ENCODE measurements around the gene MINDY4.

MINDY4 gene

DNA sequence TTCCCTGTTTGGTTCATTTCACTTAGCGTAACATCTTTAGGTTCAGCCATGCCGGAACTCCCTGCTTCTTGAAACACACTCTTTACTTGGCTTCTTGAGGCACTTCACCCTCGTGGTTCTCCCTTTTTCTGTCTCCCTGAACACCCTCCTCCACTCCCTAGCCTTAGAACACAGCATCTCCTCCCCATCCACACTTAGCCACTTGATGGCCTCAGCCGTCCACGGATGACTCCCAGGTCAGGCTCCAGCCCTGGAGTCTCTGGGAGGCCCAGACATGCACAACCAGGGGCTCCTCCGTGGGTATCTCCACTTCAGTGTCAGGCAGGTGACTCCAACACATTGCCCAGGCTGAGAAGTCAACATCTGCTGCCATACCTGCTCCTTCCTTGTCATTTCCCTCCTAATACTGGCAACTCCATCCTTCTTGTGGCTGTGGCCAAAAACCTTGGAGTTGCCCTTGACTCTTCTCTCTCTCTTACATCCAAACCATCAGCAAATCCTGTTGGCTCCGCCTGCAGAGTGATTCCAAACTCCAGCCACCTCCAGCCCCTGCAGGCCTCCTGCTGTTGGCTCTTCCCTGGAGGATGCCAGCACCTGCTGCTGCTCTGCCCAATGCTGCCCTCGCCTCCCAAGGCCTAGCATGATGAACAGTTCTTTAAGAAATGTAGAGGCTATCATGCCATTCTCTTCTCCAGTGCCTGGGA, 27.7 kb upstream of the MINDY4 start:
- no peak for DNase-seq

DNA sequence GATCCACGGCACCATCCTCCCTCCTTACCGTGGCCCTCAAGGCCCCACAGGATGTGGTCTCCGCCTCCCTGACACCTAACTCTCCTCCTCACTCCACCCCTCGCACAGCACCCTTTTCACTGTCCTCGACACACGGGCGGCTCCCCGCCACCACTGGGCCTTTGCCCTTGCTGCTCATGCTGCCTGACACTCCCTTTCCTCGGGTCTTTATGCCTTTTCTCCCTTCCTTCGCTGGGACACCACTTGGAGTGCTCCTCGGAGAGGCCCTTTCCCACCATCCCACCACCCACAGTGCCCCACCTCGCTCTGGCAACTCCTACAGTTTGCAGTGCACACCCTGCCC, 27.2 kb upstream of the MINDY4 start:
- no peak for DNase-seq

DNA sequence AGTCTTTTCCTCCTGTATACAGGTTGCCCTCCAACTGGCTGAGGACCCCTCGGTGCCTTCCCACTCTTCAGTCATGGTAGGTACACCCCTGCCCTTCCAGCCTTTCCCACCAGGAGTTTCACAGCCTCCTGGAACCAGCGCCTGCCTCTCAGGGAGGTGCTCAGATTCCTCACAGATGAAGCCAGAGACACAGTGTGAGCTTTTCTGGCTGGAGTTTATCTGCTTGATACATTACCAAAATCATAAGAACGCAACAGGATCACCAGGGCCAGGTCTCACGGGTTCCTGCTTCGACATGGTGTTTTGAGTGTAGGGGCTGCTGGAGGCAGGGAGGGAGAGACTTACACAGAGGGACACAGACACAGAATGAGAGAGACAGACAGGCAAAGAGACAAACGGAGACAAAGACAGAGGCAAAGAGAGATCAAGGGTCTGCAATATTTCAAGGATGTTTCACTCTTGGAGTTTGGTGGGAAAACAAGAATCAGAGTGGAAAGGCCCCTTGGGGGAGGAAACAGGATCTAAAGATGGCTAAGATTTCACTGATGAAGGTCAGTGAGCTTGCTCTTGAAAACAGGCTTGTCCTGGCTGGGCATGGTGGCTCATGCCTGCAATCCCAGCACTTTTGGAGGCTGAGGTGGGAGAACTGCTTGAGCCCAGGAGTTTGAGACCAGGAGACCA, 25.8 kb upstream of the MINDY4 start:
- no peak for DNase-seq

DNA sequence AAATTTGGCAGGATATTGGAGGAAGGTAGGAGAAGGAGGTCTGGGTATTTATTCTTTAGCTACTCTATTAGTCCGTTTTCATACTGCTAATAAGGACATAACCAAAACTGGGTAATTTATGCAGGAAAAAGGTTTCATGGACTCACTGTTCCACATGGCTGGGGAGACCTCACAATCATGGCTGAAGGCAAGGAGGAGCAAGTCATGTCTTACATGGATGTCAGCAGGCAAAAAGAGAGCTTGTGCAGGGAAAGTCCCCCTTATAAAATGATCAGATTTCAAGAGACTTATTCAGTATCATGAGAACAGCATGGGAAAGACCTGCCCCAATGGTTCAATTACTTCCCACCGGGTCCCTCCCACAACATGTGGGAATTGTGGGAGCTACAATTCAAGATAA, 21.2 kb upstream of the MINDY4 start:
- no peak for DNase-seq

DNA sequence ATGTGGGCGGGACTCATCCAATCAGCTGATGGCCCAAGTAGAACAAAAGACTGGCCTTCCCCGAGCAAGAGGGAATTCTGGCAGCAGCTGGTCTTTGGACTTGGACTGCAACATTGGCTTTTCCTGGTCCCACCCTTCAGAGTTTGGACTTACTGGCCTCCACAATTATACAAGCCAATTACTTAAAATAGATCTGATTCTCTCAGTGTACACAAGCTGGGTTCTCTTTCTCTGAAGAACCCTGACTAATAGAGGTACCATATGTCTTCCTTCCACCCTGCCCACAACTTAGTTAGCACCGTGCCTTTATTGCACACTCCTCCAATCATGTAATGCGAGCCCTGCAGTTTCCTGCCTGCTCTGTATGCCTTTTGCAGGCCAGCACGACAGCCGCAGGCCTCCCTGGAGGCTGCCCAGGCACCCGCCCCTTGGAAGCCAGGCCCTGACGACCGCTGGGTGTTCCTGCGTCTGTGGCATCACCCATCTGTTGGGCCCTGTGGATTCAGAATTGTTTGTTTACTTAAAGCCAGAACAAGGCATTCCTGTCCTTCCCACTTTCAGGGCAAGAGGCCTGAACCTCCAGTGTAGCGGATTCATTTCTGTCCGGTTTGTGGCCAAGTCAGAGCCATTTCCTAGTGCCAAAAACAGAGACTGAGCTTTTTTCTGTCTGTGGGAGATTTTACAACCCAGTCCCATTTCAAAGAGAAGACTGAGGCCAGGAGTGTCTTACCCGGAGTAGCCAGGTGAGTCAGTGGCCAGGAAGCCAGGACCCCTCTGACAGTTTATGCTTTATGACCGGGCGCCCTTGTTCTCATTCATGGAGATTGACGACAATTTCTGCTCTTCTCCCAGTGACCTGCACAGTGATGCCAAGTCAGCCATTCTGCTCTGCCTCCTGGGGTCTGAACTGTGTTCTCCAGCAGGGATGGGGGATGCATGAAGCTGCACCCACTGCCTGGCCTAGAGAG, 20.2 kb upstream of the MINDY4 start:
- no peak for DNase-seq

DNA sequence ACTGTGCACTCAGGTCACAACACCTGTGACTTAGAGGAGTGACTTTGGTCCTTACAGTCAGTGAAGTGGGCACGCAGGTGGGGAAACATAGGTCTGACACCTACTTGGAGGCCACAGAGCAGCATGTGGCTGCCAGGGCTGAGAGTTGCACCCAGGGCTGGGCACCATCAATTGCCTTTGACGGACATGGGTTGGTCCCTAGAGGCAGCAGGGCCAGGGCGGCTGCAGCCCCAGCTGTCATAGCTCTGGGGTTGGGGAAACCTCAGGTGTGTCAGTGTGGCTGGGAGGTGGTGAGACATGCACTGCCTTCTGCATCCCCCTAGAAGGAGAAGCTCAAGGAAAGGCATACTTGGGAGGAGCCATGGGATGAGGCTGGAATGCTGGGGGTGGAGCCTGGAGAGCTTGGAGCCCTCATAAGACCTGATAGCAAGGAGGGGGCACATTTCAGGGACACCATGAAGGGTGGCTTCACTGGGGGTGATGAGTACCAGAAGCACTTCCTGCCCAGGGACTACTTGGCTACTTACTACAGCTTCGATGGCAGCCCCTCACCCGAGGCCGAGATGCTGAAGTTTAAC, 19.4 kb upstream of the MINDY4 start, which contains the start of gene INMT:
Gene INMT, plus strand, starts transcription at position 440 of the 578 bp plus-strand sequence. Its CDS starts 16 bp downstream, at position 456.
- DNase-seq: no peak

DNA sequence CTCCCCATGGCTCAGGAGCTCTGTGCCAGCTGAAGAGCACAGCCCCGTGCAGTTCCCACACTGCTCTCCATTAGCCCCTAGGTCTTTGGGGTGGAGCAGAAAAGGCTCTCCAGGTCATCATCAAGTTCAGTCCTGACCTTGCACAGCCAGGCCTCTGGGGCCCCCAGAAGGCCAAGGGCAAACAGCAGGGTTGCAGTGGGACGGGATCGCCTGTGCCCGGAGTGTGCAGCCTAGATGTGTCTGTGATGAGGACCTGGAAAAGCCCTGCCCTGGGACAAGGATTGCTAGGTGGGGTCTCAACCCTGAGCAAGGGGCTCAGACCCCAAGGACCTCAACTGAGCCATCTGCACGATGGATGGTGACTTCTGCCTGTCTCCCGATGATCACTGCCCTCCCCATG, 18.7 kb upstream of the MINDY4 start:
- no peak for DNase-seq

DNA sequence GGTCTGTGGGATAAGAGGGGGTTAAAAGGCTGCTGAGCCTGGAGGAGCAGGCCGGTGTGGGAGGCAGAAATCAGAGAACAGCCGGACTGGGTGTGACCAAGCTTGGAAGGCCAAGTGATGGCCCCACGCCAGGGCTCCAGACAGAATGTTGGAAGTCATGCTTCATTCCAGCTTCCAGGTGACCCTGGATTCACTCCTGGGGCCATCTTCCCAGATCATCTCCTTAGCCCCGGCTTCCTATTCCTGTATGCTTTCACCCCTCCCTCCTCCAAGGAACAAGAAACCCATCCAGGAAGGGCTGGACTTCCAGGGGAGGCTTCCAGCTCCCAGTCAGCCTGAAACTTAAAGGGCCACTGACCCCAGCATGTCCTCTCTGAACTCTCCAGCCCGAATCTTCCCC, 18.2 kb upstream of the MINDY4 start:
- DNase-seq: no peak

DNA sequence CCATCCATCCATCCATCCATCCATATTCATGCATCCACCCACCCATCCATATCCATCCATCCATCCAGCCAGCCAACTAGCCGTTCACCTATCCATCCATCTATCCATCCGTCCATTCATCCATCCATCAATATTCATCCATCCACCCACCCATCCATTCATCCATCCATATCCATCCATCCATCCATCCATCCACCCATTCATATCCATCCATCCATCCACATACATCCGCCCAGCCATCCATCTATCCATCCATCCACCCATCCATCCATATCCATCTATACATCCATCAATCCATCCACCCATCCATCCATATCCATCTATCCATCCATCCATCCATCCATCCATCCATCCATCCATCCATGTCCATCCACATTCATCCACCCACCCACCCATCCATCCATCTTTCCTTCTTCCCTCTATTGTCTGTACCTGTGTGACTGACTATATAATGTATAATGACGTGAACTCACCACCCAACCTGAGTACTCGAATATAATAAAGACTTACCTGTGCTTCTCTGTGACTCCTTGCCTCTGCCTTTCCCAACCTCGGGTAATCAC, 16.8 kb upstream of the MINDY4 start:
- no peak for DNase-seq

DNA sequence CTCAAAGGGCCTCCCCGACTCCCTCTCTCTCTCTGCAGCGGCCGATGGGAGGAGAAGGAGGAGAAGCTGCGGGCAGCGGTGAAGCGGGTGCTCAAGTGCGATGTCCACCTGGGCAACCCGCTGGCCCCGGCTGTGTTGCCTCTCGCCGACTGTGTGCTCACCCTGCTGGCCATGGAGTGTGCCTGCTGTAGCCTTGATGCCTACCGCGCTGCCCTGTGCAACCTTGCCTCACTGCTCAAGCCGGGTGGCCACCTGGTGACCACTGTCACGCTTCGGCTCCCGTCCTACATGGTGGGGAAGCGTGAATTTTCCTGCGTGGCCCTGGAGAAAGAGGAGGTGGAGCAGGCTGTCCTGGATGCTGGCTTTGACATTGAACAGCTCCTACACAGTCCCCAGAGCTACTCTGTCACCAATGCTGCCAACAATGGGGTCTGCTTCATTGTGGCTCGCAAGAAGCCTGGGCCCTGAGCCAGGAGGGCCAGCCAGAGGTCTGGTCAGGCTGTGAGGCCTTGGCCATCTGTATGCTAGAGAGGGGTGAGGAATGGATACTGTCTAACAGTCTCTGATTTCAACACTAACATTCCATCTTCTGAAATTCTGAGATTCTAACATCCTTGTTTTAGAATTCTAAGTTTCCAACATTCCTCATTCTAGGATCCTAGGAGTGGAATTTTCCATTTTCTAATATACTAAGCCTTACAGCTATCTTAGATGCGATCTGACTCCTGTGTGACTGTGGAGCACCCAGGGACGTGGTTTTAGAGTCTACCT, 15.6 kb upstream of the MINDY4 start:
- DNase-seq: no peak

DNA sequence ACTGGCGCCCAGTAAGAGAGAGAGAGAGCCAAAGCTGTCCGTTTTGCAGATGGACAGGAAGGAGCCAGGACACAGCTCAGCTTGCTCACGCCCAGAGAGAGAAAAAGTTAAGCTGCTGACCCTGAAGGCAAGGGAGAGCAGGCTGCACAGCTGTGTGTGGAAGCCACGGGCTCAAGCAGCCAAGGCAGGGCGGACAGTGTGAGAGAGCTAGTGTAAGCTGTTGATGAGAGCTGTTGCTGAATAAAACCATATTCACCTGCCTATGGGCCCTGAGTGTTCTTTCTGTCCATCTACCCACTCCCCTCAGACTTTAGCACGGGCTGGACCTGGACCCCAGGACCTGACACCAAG, 13.9 kb upstream of the MINDY4 start:
- DNase-seq: no peak

DNA sequence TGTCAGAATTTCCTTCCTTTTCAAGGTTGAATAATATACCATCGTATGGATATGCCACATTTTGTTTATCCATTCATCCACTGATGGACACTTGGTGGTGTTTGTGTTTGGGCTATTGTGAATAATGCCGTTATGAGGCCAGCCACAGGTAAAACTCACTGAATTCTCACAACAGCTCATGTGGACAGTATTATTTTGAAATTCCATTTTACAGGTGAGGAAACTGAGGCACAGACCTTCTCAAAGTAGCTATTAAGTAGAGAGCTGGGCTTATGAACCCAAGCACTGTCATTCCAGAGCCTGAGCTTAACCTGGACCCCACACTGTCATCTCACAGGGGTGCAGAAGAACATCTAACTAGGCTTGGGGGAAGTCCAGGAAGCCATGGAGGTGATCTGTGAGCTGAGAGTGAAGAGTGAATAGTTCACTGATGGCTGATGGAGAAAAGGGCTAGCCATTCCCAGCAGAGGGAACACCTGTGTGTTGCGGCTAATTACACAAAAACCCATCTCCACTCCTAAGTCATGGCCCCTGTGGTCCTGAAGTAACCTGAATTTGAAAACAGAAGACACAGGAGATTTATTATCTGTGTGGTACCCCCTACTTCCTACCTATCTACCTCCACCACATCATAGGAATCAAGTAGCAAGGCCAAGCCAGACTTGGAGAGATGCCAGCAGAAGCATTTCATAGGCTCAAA, 10.6 kb upstream of the MINDY4 start:
- no peak for DNase-seq

DNA sequence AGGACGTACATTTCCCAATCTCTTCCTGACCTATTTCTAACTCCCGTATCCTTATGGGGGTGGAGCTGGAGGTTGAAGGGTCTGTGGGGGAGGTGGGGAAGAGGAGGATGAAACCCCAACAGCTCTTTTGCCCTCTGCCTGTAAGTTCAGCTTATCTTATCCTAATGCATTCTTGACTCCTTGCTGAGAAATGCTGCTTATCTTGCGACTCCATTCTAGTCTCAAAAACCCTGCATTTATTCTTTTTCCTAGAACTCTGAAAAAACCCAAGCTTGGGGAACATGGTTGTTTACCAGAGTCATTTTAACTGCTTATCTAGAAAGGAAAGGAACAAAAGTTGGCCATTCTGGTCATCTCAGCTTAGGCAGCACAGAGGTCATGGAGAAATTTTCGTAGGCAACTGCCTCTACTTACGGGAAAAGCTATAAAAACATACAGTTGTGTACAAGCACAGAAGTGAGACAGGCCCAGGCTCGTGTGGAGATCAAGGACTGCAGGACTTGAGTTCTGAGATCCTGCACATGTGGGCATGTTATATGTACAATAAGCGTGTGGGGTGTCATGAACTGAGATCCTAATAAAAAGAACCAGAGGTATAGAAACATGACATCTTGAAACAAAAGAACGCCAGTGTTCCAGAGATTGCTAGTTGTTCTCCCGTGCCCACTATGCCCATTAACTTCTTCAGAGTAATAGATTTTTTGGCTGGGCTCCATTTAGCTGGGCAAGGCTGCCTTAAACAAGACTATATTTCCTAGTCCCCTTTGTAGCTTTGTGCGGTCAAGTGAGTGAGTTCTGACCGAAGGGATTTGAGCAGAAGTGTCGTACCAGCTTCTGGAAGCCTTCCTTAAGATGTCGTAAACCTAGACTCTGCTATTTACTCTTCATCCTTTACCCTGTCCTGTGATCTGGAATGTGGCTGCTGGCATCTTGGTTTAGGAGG, 9.7 kb upstream of the MINDY4 start:
- no peak for DNase-seq

DNA sequence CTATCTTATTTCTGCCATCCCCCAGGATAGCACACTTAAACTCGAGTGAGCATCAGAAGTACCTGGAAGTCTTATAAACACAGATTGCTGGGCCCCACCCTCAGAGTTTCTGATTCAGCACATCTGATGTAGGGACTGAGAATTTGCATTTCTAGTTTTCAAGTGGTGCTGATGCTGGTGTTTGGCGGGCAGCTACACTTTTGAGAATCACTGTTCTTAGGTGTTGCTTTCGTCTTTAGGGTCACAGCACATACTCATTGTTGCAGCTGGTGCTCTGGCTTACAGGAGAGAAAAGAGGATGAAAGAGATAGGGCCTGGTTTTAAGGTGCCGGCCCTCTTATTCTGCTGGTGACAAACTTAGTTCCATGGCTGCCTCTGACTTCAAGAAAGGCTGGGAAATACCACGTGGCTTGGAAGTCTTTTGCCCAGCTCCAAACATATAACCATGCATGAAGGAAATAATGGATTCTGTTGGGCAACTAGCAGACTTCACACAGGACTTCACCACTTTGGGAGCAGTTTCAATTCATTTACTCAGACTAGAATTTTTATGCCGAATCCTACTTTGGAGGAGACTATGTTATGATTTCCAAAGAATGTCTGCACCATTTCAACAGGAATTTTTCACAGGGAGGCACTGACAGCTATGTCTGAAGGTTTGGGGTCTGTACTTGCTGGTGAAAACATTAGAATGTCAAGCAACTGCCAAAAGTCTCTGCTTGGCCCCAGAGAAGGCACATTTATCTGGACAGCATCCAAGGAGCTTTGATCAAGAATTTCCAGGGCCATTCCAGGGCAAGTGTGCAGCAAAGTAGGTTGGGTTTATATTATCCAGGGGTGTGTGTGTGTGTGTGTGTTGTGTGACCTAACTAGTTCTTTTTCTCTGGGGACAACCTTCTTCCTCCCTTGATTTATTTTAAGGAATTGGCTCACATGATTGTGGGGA, 6.9 kb upstream of the MINDY4 start:
- DNase-seq: no peak

DNA sequence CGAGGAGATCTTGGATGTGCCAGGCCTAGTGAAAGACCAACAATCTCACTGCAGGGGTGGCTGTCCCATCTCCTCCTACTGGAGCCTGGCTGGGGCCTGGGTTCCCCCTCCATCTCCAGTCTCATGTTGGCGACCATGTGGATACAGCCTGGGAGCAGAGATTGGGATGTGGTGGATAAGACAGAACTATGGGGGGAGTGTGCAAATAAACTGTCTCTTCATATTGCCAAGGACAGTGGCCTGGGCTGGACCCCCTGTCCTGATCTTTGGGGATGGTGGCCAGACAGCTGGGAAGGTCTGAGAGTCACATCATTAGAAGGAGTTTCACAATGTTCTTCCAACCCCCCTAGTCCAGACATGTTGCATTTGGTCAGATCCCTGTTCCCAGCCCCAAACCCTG, 5.8 kb upstream of the MINDY4 start:
- no peak for DNase-seq

DNA sequence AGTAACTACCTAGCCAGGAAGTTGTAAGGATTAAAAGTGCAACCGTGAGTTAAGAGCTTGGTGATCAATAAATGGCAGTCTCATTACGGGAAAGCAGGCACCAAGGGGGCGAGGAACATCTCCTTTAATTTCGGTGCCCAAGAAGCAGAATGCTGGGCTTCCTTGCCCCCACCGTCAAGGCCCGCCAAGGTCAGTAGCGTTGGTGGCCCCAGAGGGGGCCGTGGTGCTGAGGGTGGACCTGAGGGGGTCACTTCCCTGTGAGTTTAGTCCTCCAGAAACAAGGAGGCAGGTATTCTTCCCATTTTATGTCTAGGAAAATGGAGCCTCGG, 408 bp upstream of the MINDY4 start:
- no peak for DNase-seq

DNA sequence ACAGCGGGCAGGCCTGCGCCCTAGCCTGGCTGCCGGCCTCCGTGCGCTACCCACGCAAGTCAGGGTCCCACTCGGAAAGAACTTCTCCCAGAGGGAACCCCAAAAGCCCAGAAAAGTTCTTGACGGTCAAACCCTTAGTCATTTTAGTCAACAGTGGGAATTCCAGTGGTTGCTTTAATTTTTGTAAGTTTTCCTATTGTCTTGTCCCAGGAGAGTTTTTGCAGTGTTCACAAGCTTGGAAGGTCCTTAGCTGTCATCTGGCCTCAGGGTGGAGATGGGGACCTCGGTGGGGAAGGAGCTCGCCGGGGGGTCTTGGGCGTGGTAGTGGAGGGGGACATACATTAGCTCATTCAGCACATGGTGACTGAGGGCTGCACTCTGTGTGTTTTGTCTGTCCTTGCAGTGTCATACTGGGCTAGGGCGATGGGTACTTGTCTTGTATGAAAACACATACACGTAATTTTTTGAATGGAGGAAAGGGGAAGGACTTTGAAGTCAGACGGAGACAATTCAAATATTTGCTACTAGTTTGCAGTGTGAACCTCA, 736 bp downstream of the MINDY4 start:
- DNase-seq: no peak

DNA sequence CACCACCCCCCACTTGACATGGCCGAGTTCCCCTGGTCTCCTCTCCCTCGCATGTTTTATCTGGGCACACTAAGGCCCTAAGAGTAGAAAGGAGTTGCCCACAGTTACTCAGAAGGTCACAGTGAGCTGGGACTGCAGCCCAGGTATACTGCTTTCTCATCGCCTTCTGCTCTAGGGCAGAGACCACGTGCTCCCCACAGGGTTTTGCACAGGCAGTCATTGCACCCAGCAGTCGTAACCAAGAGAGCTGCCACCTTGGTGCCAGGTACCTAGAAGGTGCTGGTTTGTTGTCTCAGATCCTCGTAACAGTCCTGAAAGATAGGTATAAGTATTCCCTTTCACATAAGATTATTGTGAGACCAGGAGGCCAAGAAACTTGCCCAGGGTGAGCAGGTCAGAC, 1.8 kb downstream of the MINDY4 start:
- no peak for DNase-seq

DNA sequence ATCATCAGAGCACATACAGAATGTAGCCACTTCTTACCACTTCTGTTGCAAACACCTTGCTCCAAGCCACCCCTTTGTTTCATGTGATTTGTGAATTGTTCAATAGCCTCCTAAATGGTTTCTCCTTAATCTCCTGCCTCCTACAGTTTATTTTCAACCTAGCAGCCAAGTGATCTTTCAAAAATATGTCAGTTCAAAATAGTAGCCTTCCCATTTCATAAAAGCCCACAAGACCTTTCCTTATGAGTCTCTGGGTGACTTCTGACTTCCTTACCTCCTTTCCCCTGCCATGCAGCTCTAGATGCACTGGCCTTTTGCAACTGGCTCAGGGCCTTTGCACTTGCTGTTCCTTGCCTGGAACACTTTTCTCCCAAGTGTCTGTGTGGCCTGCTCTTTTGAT, 4.8 kb downstream of the MINDY4 start:
- no peak for DNase-seq
